Osteoblast (primary cell): ENCODE measurements around the gene NXN. TPM values are rescaled to one million over a fixed set of nuclear protein-coding genes. Genes with fewer than 3 reads are reported as not detected.
A peak's percentile ranks its signal among the peaks of the same experiment; 100 is the strongest.
"Not testable (repeated sequence)": the region's sequence is repeated elsewhere in the genome, so short reads cannot be mapped to it uniquely, and the experiment has no call there.

Experiments
- DNase-seq: peaks from one replicate; pipeline ENCODE4 v3.0.0; 2011; ENCODE audit warnings: low spot score, mixed read lengths; ENCODE audit not compliant: insufficient read length; ENCODE audit errors: missing footprints
- H2AFZ ChIP-seq: 2 replicates; pipeline ENCODE4 v1.6.0; 2011; ENCODE audit warnings: mild to moderate bottlenecking, low read length
- H3K27ac ChIP-seq: 2 replicates; pipeline ENCODE4 v1.5.1; 2011; ENCODE audit warnings: mild to moderate bottlenecking, low read depth, low read length, moderate library complexity
- H3K27me3 ChIP-seq: 2 replicates; pipeline ENCODE4 v1.6.0; 2012; ENCODE audit warnings: mild to moderate bottlenecking, control low read depth, inconsistent platforms, low read length, moderate library complexity; ENCODE audit not compliant: insufficient read depth
- H3K36me3 ChIP-seq: 2 replicates; pipeline ENCODE4 v1.5.1; 2011; ENCODE audit warnings: mild to moderate bottlenecking, low read length, control low read depth, moderate library complexity; ENCODE audit not compliant: insufficient read depth
- H3K4me1 ChIP-seq: 2 replicates; pipeline ENCODE4 v1.5.1; 2011; ENCODE audit warnings: mild to moderate bottlenecking, low read length, control low read depth, moderate library complexity; ENCODE audit not compliant: insufficient read depth
- H3K4me2 ChIP-seq: 2 replicates; pipeline ENCODE4 v1.6.0; 2011; ENCODE audit warnings: mild to moderate bottlenecking, low read length; ENCODE audit not compliant: insufficient read depth
- H3K4me3 ChIP-seq: fragments of 200-600 bp; sonication (generic); 3 replicates; pipeline ENCODE4 v1.5.1; 2012; ENCODE audit warnings: mild to moderate bottlenecking, low read length, inconsistent platforms; ENCODE audit not compliant: insufficient read depth
- H3K79me2 ChIP-seq: 2 replicates; pipeline ENCODE4 v1.6.0; 2012; ENCODE audit warnings: mild to moderate bottlenecking, low read length, control low read depth, inconsistent platforms; ENCODE audit not compliant: insufficient read depth
- H3K9me3 ChIP-seq: 2 replicates; pipeline ENCODE4 v1.5.1; 2011; ENCODE audit warnings: low read depth, low read length, control low read depth
- H4K20me1 ChIP-seq: 2 replicates; pipeline ENCODE4 v1.6.0; 2012; ENCODE audit warnings: mild to moderate bottlenecking, low read length, control low read depth; ENCODE audit not compliant: insufficient read depth
- CTCF ChIP-seq: IDR thresholded peaks from 2 replicates; pipeline ENCODE4 v1.5.1; 2011; ENCODE audit warnings: mild to moderate bottlenecking, low read depth, low read length, moderate library complexity; ENCODE audit errors: extremely low read depth
- total RNA-seq: library from RNA; depleted of rRNA; stranded (reverse); fragments of >200 nt; gene quantifications from 2 replicates; pipeline ENCODE4 v1.2.3, GENCODE V29; 2012

Gene NXN
- total RNA-seq, 1 donor, result 68.8 TPM

- peaks cover 59% of the 10 kb centered on the region for H4K20me1 ChIP-seq
- H3K36me3 ChIP-seq, result peaks cover 55% of the 10 kb centered on the region
- peak overlapping the region; percentile 87 for H3K27ac ChIP-seq
- no peak overlapping the region for H2AFZ ChIP-seq
- H3K4me3 ChIP-seq, result peak overlapping the region; percentile 5
- H3K79me2 ChIP-seq, result peaks cover 29% of the 10 kb centered on the region
- DNase-seq, result peak; percentile 79
- H3K27me3 ChIP-seq, result no peaks in the 10 kb centered on the region
- peaks cover 58% of the 10 kb centered on the region for H3K4me1 ChIP-seq
- TF ChIP-seq CTCF, result no peak
- H3K9me3 ChIP-seq, result no peaks in the 10 kb centered on the region
- peak overlapping the region; percentile 43 for H3K4me2 ChIP-seq
Measured at GRCh38 chr17:1000597-1001461, 21.3 kb upstream of the NXN start.

- Histone ChIP-seq H3K9me3 (no peaks in the 10 kb centered on the region), H3K79me2 (peaks cover 26% of the 10 kb centered on the region)
- no peak for TF ChIP-seq CTCF
Measured at GRCh38 chr17:998111-998510, 18.5 kb upstream of the NXN start.

GRCh38 chr17:996554-997344 is 17.2 kb upstream of the NXN start, which contains the start of gene TIMM22:
Gene TIMM22 (plus strand): TSS chr17:997129. CDS start chr17:997143, 14 bp downstream.
- H3K79me2 ChIP-seq, result peaks cover 26% of the 10 kb centered on the region
- DNase-seq, result peak; percentile 98
- peak within 1 kb of the TSS; percentile 96 for H3K27ac ChIP-seq
- H3K4me3 ChIP-seq, result peak within 1 kb of the TSS; percentile 99
- H3K4me2 ChIP-seq, result peak within 1 kb of the TSS; percentile 83
- TF ChIP-seq CTCF, result peak; percentile 84
- H4K20me1 ChIP-seq, result peaks cover 30% of the 10 kb centered on the region
- peaks cover 26% of the 10 kb centered on the region for H3K4me1 ChIP-seq
- H3K9me3 ChIP-seq, result no peaks in the 10 kb centered on the region
- peaks cover 29% of the 10 kb centered on the region for H3K36me3 ChIP-seq
- no peaks in the 10 kb centered on the region for H3K27me3 ChIP-seq
- peak within 1 kb of the TSS; percentile 98 for H2AFZ ChIP-seq

More at GRCh38 chr17:998111-998510, 18.5 kb upstream of the NXN start:
- Histone ChIP-seq H3K4me1 (peaks cover 39% of the 10 kb centered on the region), H3K4me2 (peak overlapping the region; percentile 83), H4K20me1 (peaks cover 43% of the 10 kb centered on the region), H3K4me3 (peak overlapping the region; percentile 99), H2AFZ (no peak overlapping the region), H3K27me3 (no peaks in the 10 kb centered on the region), H3K36me3 (peaks cover 36% of the 10 kb centered on the region), H3K27ac (peak overlapping the region; percentile 96)
- no peak for DNase-seq

- H3K27ac ChIP-seq, H2AFZ ChIP-seq, H3K27me3 ChIP-seq, H3K9me3 ChIP-seq, DNase-seq, H3K4me2 ChIP-seq, H3K4me3 ChIP-seq: not testable (repeated sequence)
- peaks cover 24% of the 10 kb centered on the region for H3K79me2 ChIP-seq
- H3K4me1 ChIP-seq, result peaks cover 12% of the 10 kb centered on the region
- peaks cover 18% of the 10 kb centered on the region for H4K20me1 ChIP-seq
- H3K36me3 ChIP-seq, result peaks cover 17% of the 10 kb centered on the region
Measured at GRCh38 chr17:995324-995723, 15.7 kb upstream of the NXN start.
